Stimulated activated effector memory CD8-positive, alpha-beta T cell treated with anti-CD3 and anti-CD28 coated beads, Interleukin-12 subunit alpha, Interleukin-12 subunit beta, amount 100 ng/mL, for 72 hours (primary cell): Measurements from ENCODE around the gene SNED1.

Experiments used
- ATAC-seq: fragments of 150-1000 bp; cut with Tn5 transposase; 2 replicates; pipeline ENCODE4 v1.10.0; 2021
- DNase-seq, 2 donors: peaks; one replicate each; pipeline ENCODE4 v3.0.0; 2021 to 2022; ENCODE audit warnings: low spot score in 2 of 2
- H3K27ac Mint-ChIP-seq: one replicate; pipeline ENCODE4 v1.8.0; 2022; ENCODE audit warnings: mild to moderate bottlenecking, mixed read lengths
- H3K36me3 Mint-ChIP-seq: one replicate; pipeline ENCODE4 v1.8.0; 2022; ENCODE audit warnings: mild to moderate bottlenecking, mixed read lengths
- H3K4me1 Mint-ChIP-seq: one replicate; pipeline ENCODE4 v1.8.0; 2022; ENCODE audit warnings: mixed read lengths
- H3K4me3 Mint-ChIP-seq: one replicate; pipeline ENCODE4 v1.8.0; 2022; ENCODE audit warnings: mild to moderate bottlenecking, mixed read lengths
- H3K9me3 Mint-ChIP-seq: one replicate; pipeline ENCODE4 v1.8.0; 2022; ENCODE audit warnings: mixed read lengths

The SNED1 gene

DNA sequence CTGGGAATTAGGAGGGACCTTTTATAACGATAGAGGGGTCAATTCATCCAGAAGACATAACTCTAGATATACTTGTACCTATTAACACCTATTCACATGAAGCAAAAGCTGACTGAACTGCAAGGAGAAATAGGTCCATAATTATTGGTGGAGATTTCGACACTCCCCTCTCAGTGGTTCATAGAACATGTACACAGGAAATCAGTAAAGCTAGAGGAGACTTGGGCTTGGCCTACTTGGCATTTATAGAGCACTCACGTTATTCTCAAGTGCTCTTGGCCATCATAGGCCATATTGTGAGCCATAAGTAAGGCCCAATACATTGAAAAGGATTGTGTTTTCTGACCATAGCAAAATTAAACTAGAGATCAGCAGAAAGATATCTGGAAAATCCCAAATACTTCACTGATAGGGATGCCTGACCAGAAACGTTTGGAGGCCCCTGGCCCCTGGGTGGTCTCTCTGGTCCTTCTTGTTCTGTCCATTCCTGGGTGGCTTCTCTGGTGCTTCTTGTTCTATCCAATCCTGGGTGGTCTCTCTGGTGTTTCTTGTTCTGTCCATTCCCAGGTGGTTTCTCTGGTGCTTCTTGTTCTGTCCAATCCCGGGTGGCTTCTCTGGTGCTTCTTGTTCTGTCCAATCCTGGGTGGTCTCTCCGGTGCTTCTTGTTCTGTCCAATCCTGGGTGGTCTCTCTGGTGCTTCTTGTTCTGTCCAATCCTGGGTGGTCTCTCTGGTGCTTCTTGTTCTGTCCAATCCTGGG, 49.0 kb downstream of the SNED1 start:
- Mint-ChIP-seq H3K9me3 (no peaks in the 10 kb centered on the region), H3K4me3 (no peak overlapping the region), H3K27ac (no peak overlapping the region), H3K36me3 (no peaks in the 10 kb centered on the region), H3K4me1 (no peaks in the 10 kb centered on the region)
- DNase-seq (no peak), ATAC-seq (no peak)

DNA sequence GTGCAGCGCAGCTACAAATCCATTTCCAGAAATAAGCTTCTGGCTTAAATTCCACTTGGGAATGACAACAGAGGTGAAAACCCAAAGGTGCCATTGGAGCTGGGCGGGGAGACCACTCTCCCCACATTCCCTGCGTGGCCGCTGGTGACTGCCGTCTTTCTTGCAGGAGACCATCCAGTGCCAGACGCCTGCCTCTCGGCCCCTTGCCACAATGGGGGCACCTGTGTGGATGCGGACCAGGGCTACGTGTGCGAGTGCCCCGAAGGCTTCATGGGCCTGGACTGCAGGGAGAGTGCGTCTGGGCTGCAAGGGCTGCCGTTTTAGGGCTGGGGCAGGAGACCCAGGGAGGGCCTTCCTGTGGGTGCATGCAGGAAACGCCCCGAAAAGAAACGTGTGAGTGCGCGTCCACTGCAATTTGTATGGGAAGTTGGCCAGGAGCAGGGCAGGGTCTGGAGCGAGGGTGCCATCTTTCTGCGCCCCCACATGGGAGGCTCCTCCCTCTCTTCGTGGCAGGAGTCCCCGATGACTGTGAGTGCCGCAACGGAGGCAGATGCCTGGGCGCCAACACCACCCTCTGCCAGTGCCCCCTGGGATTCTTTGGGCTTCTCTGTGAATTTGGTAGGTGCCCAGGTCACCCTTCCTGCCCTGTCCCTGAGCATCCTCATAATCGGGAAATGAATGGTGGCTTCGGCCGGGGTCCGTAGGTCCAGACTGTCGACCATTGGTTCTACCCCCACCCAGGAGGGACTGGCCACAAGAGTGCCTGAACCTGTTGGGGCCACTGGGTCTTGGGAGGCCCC, 49.9 kb downstream of the SNED1 start:
- DNase-seq: no peak
- ATAC-seq: no peak
- H3K36me3 Mint-ChIP-seq: no peaks in the 10 kb centered on the region
- no peaks in the 10 kb centered on the region for H3K9me3 Mint-ChIP-seq
- H3K4me3 Mint-ChIP-seq: no peak overlapping the region
- no peak overlapping the region for H3K27ac Mint-ChIP-seq
- no peaks in the 10 kb centered on the region for H3K4me1 Mint-ChIP-seq

DNA sequence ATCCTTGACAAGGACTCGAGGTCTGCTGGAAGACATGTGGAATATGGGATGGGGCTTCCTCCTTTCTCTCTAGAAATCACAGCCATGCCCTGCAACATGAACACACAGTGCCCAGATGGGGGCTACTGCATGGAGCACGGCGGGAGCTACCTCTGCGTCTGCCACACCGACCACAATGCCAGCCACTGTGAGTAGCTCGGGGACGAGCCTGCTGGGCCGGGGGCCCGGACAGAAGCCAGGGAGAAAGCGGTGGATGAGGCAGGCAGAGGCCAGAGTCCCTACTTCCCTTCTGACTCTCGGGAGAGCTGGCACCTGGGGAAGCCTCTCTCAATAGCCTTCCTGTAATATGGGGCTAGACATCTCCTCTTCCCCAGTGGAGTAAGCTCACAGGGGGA, 50.5 kb downstream of the SNED1 start:
- H3K9me3 Mint-ChIP-seq: no peaks in the 10 kb centered on the region
- DNase-seq (no peak), ATAC-seq (no peak)
- no peak overlapping the region for H3K4me3 Mint-ChIP-seq
- H3K27ac Mint-ChIP-seq: no peak overlapping the region
- no peaks in the 10 kb centered on the region for H3K36me3 Mint-ChIP-seq
- no peaks in the 10 kb centered on the region for H3K4me1 Mint-ChIP-seq

DNA sequence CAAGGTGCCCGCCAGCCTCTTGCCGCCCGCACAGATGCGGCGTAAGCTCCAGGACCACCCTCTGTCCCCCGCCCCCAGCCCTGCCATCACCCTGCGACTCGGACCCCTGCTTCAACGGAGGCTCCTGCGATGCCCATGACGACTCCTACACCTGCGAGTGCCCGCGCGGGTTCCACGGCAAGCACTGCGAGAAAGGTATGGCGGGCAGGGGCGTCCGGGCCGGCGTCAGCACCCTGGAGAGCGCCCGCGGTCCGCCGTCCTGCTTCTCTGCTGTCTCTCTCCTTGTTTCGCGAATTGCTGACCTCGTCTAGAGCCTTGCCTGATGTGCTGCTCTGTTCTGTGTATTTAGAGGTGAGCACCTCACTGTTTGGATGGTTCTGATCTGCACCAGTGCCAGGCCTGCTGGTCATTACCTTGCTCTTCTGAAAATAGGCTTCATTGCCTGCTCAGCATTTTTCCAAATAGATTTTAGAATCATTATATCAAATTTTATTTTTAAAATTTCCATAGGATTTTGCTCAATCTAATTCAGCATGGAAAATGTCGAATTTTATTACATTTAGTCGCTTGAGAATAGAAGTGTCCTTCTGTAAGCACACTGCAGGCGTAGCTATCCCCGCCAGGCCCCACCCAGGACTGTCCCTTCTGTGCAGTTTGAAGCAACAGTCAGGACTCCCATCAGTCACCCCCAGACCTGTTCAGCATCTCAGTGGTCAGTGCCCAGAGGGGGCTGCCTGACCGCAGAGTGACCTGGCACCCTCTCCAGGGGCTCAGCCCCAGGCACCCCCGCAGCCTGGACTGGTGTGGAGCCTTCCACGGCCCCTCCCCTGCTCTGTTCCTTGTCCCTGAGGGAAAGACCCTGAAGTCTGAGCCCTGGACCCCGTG, 51.6 kb downstream of the SNED1 start:
- Mint-ChIP-seq H3K9me3 (no peaks in the 10 kb centered on the region), H3K4me1 (no peaks in the 10 kb centered on the region), H3K36me3 (no peaks in the 10 kb centered on the region), H3K4me3 (no peak overlapping the region), H3K27ac (no peak overlapping the region)
- no peak for ATAC-seq
- no peak for DNase-seq

DNA sequence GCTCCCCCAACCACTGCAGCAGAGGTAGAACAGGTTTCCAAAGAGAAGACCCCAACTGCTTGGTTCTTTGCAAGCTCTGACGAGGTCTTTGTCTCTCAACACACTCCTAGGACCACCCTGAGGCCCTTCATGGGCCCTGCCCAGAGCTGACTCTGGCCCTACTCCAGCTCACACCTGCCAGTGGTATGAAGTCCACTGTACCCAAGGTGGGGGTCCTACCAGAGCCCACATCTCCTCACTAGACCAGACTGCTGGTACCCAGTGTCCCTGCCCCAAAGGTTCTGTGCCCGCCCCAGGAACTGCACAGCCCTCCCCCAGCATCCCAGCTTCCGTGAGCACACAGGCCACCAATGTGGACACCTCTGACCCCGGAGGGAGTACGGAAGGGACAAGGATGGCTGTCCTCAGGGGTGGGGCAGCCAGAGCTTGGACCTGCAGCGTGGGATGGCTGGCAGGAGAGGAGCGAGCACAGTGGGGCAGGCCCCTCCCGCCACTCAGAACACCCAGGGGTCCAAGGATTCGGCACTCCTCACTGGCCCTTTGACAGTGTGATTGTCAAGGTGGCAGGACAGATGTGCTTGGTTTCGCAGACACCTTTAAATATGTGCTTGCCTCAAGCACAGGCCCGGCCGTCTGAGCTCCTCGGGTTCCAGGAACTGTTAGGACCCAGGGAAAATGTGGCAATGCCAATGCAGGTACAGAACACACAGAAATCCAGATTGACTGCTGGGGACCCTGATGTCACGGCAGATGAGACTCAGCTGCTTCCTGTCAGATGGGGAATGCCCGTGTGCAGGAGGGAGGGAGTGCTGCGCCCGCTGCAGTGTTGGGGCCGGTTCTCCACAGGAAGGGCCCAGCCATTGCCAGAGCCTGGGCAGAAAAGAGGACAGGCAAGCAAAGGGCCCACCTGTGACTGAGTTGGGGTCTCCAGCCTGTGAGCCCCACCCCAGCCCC, 52.5 kb downstream of the SNED1 start:
- H3K4me3 Mint-ChIP-seq: no peak overlapping the region
- DNase-seq: no peak

DNA sequence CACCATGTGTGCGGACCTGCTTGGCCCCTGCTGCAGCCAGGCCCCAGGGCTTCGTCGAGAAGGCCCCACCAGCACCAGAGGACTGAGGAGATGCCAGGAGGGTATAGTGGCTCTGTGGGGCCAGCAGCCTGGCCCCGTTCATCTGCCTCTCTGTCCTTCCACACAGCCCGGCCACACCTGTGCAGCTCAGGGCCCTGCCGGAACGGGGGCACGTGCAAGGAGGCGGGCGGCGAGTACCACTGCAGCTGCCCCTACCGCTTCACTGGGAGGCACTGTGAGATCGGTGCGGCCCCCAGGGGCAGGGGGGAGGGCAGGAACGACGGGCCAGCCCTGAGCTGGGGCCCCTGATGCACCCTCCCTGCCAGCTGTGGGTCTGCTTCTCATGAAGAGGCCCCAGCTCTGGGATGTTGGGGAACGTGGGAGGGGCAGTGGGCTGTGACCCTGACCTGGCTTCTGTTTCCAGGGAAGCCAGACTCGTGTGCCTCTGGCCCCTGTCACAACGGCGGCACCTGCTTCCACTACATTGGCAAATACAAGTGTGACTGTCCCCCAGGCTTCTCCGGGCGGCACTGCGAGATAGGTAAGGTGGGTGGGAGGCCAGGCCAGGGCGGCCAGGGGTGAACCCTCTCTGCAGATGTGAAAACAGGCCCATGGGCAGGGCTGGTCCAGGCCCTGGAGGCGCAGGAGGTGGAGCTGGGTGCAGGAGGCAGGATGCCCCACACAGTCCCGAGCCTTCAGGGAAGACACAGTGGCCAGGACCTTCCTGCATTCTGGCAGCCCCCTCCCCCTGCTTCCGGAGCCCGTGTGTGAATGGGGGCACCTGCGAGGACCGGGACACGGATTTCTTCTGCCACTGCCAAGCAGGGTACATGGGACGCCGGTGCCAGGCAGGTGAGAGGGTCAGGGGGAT, 53.4 kb downstream of the SNED1 start:
- no peak for DNase-seq
- no peaks in the 10 kb centered on the region for H3K9me3 Mint-ChIP-seq
- H3K36me3 Mint-ChIP-seq: no peaks in the 10 kb centered on the region
- no peak for ATAC-seq
- H3K27ac Mint-ChIP-seq: no peak overlapping the region
- no peaks in the 10 kb centered on the region for H3K4me1 Mint-ChIP-seq
- no peak overlapping the region for H3K4me3 Mint-ChIP-seq

More for the DNA sequence above, 52.5 kb downstream of the SNED1 start:
- Mint-ChIP-seq H3K27ac (no peak overlapping the region), H3K36me3 (no peaks in the 10 kb centered on the region), H3K9me3 (no peaks in the 10 kb centered on the region), H3K4me1 (no peaks in the 10 kb centered on the region)
- no peak for ATAC-seq

DNA sequence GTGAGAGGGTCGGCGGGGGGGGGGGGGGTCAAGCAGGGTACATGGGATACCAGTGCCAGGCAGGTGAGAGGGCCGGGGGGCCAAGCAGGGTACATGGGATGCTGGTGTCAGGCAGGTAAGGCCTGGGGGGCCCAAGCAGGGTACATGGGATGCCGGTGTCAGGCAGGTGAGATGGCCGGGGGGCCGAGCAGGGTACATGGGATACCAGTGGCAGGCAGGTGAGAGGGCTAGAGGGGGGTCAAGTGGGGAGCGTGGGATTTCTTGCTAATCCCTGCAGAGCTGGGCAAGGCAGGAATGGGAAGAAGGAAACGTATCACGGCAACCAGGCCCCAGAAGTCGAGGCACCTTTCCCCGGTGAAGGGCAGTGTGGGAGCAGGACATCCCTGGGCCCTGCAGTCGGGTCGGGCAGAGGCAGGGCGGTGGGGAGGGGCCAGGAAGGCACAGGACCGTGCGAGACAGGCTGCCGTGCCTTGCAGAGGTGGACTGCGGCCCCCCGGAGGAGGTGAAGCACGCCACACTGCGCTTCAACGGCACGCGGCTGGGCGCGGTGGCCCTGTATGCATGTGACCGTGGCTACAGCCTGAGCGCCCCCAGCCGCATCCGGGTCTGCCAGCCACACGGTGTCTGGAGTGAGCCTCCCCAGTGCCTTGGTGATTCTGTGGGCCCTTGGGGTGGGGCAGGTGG, 54.4 kb downstream of the SNED1 start:
- Mint-ChIP-seq H3K27ac (no peak overlapping the region), H3K9me3 (no peaks in the 10 kb centered on the region), H3K36me3 (no peaks in the 10 kb centered on the region), H3K4me1 (no peaks in the 10 kb centered on the region), H3K4me3 (no peak overlapping the region)
- DNase-seq (no peak), ATAC-seq (peak; percentile 21)

DNA sequence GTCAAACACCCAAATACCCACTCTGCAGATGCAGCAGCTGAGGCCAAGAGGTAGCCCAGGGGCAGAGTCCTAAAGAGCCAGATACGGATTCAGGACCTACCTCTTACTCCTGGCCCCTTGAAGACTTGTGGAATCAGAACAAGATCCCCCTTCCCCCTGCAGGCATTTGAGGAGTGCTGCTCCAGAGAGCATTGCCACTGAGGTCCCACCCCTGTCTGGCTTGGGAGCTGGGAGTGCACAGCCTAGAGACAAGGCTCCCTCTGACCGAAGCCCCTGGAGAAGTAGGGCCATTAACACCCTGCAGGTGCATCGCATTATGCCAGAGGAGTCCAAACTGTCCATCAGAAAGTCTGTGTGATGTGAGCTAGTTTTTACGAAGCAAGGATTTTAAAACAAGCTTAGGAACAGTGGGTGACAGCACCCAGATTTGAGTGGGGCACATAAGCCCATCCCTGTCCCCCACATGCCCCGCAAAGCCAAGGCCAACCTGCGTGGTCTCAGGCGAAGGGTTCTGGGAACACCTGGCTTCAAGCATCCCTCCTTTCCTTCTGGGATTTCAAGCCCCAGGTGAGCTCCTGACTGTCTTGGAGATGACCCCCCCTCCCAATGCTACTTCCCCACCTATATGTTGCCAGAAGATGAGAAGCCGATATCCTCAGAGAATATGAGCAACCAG, 55.3 kb downstream of the SNED1 start:
- no peaks in the 10 kb centered on the region for H3K4me1 Mint-ChIP-seq
- H3K9me3 Mint-ChIP-seq: no peaks in the 10 kb centered on the region
- no peak overlapping the region for H3K4me3 Mint-ChIP-seq
- no peaks in the 10 kb centered on the region for H3K36me3 Mint-ChIP-seq
- ATAC-seq (no peak), DNase-seq (peak in 1 of 2 donors; percentile 25)
- no peak overlapping the region for H3K27ac Mint-ChIP-seq

DNA sequence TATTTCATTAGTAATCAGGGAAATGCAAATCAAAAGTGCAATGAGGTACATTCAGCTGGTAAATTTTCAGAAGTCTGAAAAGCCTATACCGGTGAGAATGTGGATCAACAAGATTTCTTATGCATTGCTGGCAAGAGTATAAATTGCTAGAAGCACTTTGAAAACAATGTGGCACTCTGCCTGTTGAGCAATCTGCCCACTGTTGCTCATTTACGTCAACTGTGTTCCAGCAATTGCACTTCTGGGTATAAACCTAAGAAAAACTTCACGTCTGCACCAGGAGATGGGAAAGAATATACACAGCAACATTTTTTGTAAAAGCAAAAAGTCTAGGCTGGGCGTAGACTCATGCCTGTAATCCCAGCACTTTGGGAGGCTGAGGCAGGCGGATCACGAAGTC, 62.9 kb downstream of the SNED1 start:
- H3K36me3 Mint-ChIP-seq: peaks cover 4% of the 10 kb centered on the region
- H3K4me1 Mint-ChIP-seq: peaks cover 8% of the 10 kb centered on the region
- H3K9me3 Mint-ChIP-seq: no peaks in the 10 kb centered on the region
- H3K27ac Mint-ChIP-seq: no peak overlapping the region
- H3K4me3 Mint-ChIP-seq: no peak overlapping the region
- ATAC-seq (no peak), DNase-seq (no peak)

DNA sequence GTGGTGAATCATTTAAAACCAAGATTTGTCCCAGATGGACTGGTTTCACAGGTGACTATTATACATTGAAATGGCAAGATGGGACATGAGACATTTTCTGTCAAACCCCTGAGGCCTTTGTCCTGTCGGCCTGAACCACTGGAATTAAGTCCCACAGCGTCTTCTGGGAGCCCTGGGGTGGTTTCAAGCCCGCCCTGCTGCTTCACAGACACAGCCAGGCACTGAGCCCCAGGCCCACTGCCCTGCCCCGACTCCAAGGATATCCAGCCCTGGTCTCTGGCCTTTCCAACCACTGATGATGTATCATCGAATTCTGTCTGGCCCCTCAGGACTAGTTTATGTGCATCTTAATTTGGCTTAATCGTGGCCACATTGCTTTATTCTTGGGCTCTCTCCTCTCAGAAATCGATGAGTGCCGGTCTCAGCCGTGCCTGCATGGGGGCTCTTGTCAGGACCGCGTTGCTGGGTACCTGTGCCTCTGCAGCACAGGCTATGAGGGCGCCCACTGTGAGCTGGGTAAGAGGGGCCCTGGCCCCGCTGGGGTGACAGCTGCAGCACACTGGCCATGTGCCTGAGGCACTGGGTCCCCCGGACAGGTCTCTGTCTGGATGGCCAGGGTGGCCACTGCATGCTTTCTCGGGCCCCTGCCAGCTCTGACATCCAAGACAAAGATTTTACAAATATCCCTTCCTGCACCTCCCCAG, 64.1 kb downstream of the SNED1 start:
- DNase-seq (no peak), ATAC-seq (no peak)
- peaks cover 8% of the 10 kb centered on the region for H3K4me1 Mint-ChIP-seq
- no peak overlapping the region for H3K27ac Mint-ChIP-seq
- H3K4me3 Mint-ChIP-seq: no peak overlapping the region
- no peaks in the 10 kb centered on the region for H3K9me3 Mint-ChIP-seq
- peaks cover 4% of the 10 kb centered on the region for H3K36me3 Mint-ChIP-seq

DNA sequence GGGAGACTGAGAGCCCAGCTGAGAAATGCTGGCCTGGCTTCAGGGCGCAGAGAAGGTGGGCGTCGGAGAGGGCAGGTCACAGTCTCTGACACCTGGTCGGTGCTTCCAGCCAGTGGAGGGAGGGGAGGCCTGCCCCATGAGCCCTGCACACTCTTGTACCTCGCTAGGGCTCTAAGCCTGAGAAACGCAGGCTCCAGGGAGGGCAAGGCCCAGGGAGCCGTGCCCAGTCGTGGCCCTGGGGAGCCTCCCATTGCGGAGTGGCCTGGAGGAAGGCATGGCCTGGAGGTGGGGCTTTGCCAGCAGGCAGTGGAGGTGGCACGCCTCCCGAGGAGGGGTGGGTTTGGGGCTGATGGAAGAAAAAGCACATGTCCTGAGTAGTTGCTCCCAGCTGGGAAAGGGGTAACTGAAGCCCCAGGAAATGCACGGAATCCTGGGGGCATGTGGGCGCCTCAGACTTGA, 64.7 kb downstream of the SNED1 start:
- Mint-ChIP-seq H3K36me3 (peaks cover 4% of the 10 kb centered on the region), H3K4me1 (peaks cover 8% of the 10 kb centered on the region), H3K9me3 (no peaks in the 10 kb centered on the region), H3K4me3 (no peak overlapping the region), H3K27ac (no peak overlapping the region)
- DNase-seq: no peak
- ATAC-seq: no peak

DNA sequence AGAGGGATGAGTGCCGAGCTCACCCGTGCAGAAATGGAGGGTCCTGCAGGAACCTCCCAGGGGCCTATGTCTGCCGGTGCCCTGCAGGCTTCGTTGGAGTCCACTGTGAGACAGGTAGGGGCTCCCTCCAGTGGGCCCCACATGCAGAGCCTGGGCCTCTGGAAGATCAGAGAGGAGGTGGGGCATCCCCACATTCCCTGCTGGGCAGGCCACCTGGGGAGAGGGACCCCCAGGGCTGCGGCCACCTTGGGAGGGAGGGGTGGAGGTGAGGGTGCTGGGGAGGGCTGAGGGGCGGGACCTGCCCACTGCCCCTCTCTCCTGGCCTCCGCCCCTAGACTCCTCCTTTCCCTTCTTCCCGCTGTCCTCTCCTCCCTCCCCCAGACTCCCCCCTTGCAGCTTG, 65.2 kb downstream of the SNED1 start:
- no peak overlapping the region for H3K4me3 Mint-ChIP-seq
- no peaks in the 10 kb centered on the region for H3K9me3 Mint-ChIP-seq
- no peak for DNase-seq
- H3K27ac Mint-ChIP-seq: no peak overlapping the region
- peaks cover 8% of the 10 kb centered on the region for H3K4me1 Mint-ChIP-seq
- H3K36me3 Mint-ChIP-seq: peaks cover 4% of the 10 kb centered on the region
- ATAC-seq: no peak
